ENCODE data around the gene ZNF488.

ZNF488 gene

DNA sequence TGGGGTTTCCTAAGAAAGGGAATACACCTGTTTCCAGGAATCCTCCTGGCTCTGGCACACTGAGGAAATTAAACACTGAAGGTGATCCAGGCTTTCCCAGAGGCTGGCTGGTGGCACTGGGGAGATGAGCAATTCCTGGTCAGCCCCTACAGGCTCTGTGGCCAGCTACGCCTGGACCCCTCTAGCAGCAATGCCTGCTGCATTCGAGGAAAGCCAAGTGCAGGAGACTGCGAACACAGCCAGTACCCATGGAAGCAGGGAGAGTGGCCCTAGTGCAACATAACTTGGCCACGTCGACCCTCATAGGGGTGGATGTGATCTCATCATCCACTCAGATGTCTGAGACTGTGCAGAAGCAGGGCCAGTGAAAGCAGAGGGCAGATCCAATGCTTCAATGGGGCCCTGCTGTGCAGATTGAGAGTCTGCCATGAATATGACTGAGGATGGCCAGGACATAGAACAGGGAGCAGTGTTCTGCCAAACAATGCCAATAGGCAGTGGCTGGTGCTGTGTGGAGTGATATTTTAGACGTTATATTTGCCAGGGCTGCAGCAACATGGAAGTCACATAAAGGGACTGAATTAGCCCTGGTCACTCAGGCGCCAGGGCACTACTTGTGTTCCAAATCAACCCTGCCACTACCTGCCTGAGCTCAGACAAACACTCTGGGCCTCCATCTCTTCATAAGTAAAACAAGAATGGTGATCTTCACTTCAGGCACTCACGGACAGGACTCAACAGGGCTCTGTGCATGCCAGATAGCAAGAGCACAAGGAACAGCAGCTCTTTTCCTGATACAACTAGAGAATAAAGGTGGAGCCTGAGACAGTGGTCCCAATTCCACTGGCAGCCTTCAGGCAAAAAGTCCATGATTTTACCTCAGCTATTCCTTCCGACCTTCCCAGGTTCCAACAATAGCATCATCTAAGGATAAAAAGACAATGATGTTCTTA, 2.4 kb downstream of the ZNF488 start:
- no peak overlapping the region for H3K4me3 ChIP-seq (ENCODE audit: low read length)
- no peak for DNase-seq (ENCODE audit: low read depth)
- TF ChIP-seq, protein P1, sequence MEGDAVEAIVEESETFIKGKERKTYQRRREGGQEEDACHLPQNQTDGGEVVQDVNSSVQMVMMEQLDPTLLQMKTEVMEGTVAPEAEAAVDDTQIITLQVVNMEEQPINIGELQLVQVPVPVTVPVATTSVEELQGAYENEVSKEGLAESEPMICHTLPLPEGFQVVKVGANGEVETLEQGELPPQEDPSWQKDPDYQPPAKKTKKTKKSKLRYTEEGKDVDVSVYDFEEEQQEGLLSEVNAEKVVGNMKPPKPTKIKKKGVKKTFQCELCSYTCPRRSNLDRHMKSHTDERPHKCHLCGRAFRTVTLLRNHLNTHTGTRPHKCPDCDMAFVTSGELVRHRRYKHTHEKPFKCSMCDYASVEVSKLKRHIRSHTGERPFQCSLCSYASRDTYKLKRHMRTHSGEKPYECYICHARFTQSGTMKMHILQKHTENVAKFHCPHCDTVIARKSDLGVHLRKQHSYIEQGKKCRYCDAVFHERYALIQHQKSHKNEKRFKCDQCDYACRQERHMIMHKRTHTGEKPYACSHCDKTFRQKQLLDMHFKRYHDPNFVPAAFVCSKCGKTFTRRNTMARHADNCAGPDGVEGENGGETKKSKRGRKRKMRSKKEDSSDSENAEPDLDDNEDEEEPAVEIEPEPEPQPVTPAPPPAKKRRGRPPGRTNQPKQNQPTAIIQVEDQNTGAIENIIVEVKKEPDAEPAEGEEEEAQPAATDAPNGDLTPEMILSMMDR (conservative IDR thresholded peaks at IDR 0.05; ENCODE audit: low read depth, low read length), result no peak

GRCh38 chr10:47381103-47381395, 3.0 kb downstream of the ZNF488 start:
- DNase-seq (ENCODE audit: low read depth), result no peak
- TF ChIP-seq, protein P1 (conservative IDR thresholded peaks at IDR 0.05; ENCODE audit: low read depth, low read length), result no peak

GRCh38 chr10:47380341-47381102, 3.6 kb downstream of the ZNF488 start:
- no peak for DNase-seq (ENCODE audit: low read depth)

More at GRCh38 chr10:47381103-47381395, 3.0 kb downstream of the ZNF488 start:
- H3K4me3 ChIP-seq (ENCODE audit: low read length), result no peak overlapping the region

GRCh38 chr10:47379901-47380300, 4.2 kb downstream of the ZNF488 start:
- TF ChIP-seq, protein P1 (conservative IDR thresholded peaks at IDR 0.05; ENCODE audit: low read depth, low read length), result no peak
- no peak overlapping the region for H3K4me3 ChIP-seq (ENCODE audit: low read length)
- DNase-seq (ENCODE audit: low read depth), result no peak

More at GRCh38 chr10:47380341-47381102, 3.6 kb downstream of the ZNF488 start:
- no peak overlapping the region for H3K4me3 ChIP-seq (ENCODE audit: low read length)
- TF ChIP-seq, protein P1 (conservative IDR thresholded peaks at IDR 0.05; ENCODE audit: low read depth, low read length), result no peak

- DNase-seq (ENCODE audit: low read depth), result no peak
- TF ChIP-seq, protein P1 (conservative IDR thresholded peaks at IDR 0.05; ENCODE audit: low read depth, low read length), result no peak
- H3K4me3 ChIP-seq (ENCODE audit: low read length), result no peak overlapping the region
These were observed 4.7 kb downstream of the ZNF488 start for GRCh38 chr10:47379445-47379785.

DNA sequence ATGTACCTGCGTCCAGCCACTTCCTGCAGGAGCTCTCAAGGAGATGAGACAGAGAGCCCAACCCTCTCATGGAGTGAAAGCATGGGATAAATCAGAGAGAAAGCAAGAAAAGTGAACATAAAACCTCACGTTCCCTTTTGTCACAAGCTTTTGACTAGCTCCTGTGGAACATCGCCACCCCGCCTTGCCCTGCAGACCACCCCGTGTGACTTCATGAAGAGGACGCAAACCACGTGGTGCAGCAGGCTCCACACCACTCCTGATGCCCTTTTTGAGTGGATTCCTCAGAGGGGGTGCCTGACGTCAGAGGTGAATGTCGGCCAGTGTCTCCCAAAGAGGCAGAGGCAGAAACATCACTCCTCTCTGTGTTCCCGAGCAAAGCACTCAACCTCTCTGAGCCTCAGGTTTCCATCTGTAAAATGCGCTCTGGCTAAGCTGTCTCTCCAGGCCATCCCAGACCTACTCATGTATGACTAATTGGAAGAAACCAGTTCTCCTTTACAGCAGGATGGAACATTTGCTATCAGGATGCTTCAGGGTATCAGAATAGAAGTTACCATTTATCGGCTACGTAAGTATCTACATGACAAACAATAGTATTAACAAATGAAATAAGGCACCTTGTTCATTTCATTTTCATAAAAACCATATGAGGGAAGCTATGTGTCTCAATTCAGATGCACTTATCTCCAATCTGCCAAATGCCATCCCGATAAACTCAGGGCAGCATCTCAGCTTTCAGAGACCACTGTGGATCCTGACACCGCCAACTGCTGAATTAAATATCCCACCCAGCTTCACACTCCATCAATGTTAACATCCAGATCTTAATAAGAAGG, 5.3 kb downstream of the ZNF488 start:
- no peak overlapping the region for H3K4me3 ChIP-seq (ENCODE audit: low read length)
- no peak for DNase-seq (ENCODE audit: low read depth)
- TF ChIP-seq, protein P1 (conservative IDR thresholded peaks at IDR 0.05; ENCODE audit: low read depth, low read length), result no peak
